Activated T-cell treated with anti-CD3 and anti-CD28 coated beads for 24 hours (primary cell): ENCODE data around the gene NLRC5.
"Not testable (repeated sequence)": the region's sequence is repeated elsewhere in the genome, so short reads cannot be mapped to it uniquely, and the experiment has no call there.

Experiments
- DNase-seq: peaks from one replicate; pipeline ENCODE4 v3.0.0-alpha.2; 2020; ENCODE audit warnings: low read depth

Gene NLRC5

DNA sequence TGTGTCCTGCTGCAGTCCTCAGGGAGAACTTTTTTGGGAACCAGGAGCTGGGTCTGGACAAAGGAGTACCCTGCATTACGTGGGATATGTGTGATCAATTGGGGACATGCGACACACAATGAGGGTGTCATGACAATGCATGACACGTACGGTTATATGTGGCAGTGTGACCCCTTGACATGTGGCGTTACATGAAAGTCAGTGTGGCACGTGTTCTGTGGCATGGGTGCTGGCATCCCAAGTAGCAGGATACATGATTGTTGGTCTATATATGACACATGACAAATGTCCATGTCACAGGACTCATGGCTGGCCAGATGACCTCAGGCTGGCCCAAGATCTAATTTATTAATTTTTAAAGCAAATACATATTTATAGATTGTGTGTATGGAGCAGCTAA is 93.3 kb downstream of the NLRC5 start:
- no peak for DNase-seq

DNA sequence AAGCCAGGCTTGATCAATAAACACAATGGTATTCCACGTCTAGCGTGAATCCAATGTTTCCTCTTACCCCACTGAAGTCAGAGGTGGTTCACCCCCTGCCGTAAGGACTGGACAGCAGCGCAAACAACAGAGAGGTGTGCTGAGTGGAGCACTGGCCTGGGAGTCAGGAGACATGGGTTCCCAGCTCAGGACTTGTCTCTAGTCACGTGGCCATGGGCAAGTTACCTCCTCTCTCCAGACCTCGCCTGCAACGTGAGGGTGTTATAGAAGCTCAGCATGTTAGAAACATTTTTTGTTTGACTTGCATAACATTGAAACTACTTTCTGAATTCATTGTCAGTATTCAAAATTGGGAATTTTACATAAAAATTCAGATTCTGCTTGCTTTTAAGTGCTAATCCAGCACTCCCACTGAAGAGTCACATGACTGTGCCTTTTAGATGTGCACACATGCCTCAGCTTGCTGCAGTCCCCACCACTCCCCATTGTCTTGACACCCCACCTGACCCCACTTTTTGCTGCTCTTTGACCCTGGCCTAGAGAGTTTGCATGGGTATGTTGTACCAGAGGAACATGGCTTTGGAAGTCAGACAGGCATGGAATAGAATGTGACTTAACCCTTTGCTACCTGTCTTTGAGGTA is 94.2 kb downstream of the NLRC5 start:
- no peak for DNase-seq

GRCh38 chr16:57084257-57084770 is 95.0 kb downstream of the NLRC5 start:
- peak; percentile 66 for DNase-seq

DNA sequence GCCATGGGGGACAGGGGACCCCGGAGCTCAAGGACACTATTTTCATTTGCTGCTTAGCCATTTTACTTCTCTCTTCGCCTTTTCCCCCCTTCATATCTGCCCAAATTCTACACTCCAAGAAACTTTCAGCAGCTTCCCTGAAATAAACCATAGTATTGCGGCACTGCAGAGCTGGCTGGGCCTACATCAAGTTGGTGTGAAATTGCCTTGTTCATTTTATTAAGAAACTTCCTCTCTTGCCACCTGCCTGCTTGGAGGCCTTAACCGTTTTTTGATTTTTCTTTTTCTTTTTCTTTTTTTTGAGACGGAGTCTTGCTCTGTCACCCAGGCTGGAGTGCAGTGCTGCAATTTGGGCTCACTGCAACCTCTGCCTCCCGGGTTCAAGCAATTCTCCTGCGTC is 95.6 kb downstream of the NLRC5 start:
- DNase-seq, result no peak

GRCh38 chr16:57087003-57087402 is 97.6 kb downstream of the NLRC5 start:
- DNase-seq, result no peak

GRCh38 chr16:57089406-57089805 is 100.0 kb downstream of the NLRC5 start:
- no peak for DNase-seq

DNA sequence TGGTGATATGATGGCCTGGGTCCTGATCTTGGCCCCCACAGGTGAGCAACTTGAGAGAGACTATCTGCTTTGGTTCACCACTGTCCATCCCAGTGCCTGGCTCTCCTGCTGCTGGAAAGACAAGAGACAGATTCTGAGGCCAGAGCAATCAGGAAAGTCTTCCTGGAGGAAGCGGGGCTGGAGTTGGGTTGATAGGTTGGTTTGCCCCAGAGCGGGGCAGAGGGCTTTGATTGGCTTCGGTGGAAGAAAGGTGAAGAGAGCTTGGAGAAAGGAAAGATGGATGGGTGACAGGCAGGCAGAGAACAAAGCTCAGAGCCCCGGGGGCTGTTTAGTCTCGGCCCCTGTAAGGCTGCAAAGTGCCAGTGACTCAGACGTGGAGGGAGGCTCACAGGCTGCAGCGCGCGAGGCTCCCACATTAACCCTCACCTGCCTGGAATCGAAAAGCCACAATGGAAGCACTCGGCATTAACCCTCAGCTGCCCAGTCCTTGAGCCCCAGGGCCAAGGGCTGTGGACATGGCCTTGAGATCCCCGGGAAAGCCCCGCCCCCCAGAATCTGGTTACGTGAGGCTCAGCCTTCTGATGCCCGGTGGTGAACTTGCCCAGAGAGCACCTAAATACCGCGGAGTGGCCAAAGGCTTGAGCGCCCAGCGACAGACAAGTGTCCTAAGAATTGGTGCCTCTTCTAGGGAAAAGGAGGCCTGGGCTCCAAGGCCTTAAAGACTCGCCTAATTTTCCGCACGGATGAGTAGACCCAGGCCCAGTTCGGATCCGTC is 102.0 kb downstream of the NLRC5 start:
- no peak for DNase-seq

GRCh38 chr16:57091975-57092785 is 102.8 kb downstream of the NLRC5 start, which contains the start of gene CPNE2:
Gene CPNE2, plus strand, starts transcription at chr16:57092583. Its CDS starts 18,160 bp downstream, at chr16:57110743.
- DNase-seq, result no peak

DNA sequence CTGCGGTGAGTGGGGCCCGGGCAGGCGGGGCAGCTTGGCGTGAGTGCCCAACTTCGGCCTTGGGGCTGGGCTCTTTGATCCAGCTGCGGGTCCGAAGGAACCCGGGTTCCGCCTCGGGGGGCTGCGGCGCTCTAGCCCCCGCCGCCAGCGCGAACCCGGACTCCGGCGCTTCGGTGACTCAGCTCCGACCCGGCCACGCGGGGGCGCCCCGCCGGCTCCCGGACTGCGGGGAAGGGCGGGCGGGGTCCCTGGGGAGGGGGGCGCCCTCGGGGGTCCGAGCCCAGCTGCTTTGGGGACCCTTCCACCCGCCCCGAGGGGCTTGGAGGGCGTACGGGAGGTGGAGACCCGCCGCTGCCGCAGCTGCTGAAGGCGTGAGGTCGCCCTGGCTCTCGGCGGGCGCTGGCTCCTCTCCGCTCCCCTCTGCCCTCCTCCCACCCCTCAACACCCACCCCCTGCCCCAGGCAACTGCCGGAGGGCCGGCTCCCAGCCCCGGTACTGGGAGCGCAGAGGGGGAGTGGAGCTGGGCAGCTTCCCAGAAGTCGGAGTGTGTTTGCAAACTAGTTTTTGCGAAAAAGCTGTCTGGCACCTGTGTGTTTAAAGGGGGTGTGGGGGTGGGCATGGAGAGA is 103.5 kb downstream of the NLRC5 start:
- DNase-seq, result no peak

- DNase-seq, result no peak
These were observed 104.6 kb downstream of the NLRC5 start for GRCh38 chr16:57093666-57094564.

- DNase-seq, result no peak
These were observed 105.6 kb downstream of the NLRC5 start for GRCh38 chr16:57094911-57095310.

DNA sequence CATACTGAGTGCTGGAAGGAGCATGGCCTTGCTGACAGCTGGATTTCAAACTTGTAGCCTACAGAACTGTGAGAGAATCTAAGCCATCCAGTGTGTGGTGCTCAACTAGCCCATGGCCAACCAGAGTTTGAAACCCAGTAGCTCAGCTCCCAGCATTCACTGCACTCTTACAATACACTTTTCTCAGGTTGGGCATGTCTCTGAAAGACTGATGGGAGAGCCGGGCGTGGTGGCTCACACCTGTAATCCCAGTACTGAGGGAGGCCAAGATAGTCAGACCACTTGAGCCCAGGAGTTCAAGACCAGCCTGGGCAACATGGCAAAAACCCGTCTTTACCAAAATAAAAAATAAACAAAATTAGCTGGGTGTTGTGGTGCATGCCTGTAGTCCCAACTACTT is 106.8 kb downstream of the NLRC5 start:
- no peak for DNase-seq

DNA sequence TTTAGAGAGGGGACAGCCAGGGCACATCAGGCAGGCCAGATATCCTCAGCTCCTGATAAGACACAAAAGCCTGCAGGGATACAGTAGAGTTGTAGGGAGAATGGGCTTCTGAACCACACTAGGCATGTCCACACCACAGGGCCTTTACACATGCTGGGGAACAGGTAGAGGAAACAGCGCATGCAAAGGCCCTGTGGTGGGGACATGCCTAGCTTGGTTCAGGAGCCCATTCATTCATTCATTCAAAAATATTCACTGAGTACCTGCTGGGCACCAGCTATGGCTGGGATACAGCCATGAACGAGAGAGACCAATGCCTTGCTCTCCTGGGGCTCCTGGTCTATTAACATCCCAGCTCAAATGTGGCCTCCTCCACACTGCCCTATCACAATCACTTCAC is 107.4 kb downstream of the NLRC5 start:
- DNase-seq, result no peak

DNA sequence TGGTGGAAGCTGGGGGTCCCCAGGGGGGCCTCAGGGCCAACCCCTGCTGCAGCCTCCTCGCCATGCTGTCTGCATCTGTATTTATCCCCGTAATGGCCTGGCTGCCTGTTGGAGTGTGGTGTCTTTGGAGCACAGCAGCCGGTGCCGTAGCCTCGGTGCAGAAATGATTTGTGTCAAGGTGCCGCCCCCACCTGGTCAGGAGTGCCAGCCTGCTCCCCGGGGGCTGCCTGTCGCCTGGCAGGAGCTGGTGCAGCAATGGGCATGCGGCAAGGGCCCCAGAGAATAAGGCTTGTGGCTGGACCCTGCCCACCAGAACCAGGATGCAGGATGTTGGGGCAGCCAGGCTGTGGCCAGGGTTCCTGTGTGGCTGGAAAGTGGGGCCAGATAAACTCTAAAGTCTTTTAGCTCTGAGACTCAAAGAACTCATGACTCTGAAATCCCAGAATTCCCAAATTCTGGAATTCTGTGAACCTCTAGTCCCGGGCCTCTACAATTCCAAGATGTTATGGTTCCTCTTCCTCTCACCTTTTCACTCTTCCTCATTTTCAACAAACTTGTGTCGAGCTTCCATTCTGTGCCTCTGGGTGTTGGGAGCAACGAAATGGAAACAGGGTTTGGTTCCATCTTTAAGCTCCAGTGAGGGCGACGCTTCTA is 109.0 kb downstream of the NLRC5 start:
- no peak for DNase-seq

DNA sequence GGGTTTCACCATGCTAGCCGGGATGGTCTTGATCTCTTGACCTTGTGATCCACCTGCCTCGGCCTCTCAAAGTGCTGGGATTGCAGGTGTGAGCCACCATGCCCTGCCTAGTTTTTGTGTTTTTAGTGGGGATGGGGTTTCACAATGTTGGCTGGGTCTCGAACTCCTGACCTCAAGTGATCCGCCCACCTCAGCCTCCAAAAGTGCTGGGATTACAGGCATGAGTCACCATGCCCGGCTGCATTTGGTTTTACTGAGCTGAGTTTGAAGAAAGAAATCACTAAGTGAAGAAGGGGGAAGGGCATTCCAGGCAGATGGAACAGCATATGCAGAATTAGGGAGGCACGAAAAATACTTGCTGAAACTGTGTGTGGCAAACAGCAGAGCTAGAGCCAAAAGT is 110.6 kb downstream of the NLRC5 start:
- not testable (repeated sequence) for DNase-seq

DNA sequence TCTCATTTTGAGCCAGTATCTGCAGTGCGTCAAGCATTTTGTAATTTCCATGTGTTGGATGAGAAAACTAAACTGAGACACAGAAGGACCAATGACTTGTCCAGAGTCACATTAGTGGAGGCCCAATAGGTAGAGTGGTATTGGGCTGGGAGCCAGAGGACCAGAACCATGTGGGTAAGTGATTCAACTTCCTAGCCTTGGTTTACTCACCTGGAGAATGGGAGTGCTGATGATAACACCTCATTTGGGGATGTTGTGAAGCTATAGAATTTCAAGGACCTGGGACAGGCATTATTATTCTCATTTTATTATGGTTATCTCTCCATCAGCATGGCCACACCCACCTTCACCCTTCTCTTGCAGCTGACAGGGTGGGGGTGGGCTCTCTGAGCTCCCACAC is 111.1 kb downstream of the NLRC5 start:
- DNase-seq, result no peak

DNA sequence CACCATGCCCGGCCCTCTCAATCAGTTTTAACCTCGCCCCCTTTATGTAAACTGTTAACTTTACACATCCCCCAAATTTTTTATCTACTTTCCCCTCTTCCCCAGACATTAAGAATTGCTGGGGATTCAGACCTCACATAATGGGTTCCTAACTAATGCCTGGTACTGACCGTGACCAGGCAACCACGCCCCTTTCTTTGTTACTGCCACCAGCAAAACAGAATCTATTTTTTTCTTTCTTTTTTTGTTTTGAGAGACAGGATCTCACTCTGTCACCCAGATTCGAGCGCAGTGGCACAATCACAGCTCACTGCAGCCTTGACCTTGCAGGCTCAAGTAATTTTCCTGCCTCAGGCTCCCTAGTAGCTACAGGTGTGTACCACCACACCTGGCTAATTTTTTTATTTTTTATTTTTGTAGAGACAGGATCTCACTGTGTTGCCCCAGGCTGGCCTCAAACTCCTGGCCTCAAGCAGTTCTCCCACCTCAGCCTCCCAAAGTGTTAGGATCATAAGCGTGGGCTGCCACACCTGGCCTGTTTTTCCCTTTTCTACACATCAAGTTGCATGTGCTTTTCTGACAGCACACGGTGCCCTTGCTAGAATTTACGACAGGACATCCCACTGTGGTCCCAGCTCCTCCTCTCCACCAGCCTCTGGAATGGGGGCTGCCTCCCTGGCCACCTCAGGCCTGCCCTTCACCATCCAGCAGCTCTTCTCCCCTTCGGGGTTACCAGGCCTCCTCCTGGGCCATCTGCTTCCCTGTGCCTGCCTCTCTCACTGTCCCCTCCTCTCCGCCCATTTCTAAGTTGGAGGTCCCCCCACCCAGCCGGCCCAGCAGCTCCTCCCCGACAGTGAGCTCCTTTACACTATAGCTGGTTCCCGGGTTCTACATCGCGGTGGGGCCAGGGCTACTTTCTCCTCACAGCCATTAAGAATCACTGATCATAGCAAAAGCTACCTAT is 113.8 kb downstream of the NLRC5 start:
- no peak for DNase-seq

DNA sequence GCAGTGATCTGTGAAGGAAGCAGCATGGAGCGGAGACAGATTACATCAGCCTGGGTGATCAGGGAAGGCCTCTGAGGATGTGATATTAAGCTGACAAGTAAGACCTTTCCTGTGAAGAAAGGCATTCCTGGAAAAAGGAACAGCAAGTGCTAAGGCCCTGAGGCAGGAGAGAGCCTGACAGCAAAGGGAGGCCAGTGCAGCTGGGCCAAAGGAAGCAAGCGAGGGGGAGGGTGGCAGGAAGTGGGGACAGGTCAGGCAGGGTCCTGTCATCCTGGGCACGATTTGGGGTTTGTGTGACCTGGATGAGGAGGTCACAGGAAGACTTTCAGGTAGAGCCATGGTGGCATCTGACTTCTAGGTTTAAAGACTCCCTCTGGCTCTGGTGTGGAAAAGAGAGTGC is 115.3 kb downstream of the NLRC5 start:
- no peak for DNase-seq

GRCh38 chr16:57105184-57105583 is 115.8 kb downstream of the NLRC5 start:
- DNase-seq, result no peak
